ENCODE data around the gene RIMS3.
"Not testable (repeated sequence)": the region's sequence is repeated elsewhere in the genome, so short reads cannot be mapped to it uniquely, and the experiment has no call there.

The RIMS3 gene

GRCh38 chr1:40593449-40594186 lies 71.9 kb downstream of the RIMS3 start:
- no peak for DNase-seq (ENCODE audit: low spot score)

- DNase-seq (ENCODE audit: low spot score), result peak; percentile 31
Observed at GRCh38 chr1:40592107-40592803, 73.2 kb downstream of the RIMS3 start.

- no peak for DNase-seq (ENCODE audit: low spot score)
Observed at GRCh38 chr1:40588586-40588985, 76.9 kb downstream of the RIMS3 start.

GRCh38 chr1:40583980-40584379 lies 81.5 kb downstream of the RIMS3 start:
- no peak for DNase-seq (ENCODE audit: low spot score)

- DNase-seq (ENCODE audit: low spot score), result no peak
Observed at GRCh38 chr1:40582116-40582515, 83.4 kb downstream of the RIMS3 start.

DNA sequence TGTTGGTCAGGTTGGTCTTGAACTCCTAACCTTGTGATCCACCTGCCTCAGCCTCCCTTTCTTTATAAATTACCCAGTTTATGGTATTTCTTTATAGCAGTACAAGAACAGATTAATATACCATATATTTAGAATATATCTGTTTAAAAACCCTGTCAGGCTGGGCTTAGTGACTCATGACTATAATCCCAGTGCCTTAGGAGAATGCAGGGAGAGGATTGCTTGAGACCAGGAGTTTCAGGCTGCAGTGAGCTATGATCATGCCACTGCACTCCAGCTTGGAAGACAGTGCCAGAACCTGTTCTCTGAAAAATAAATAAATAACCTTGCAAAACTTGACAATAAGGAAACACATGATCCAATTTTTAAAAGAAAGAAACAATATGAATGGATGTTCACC lies 90.1 kb downstream of the RIMS3 start:
- DNase-seq (ENCODE audit: low spot score), result no peak

- not testable (repeated sequence) for DNase-seq (ENCODE audit: low spot score)
Observed at GRCh38 chr1:40574805-40575204, 90.7 kb downstream of the RIMS3 start.

All from hepatic stellate cell (primary cell).